22Rv1 (cell line): Measurements from ENCODE around the gene STRADB.

Experiments
- CTCF ChIP-seq: fragments of 450-650 bp; IDR thresholded peaks from 2 replicates; pipeline ENCODE4 v1.5.1; 2017; ENCODE audit warnings: mild to moderate bottlenecking
- ZFX ChIP-seq: fragments of 450-650 bp; IDR thresholded peaks from 2 replicates; pipeline ENCODE4 v1.6.1; 2017; ENCODE audit warnings: antibody characterized with exemption, borderline replicate concordance

GRCh38 chr2:201452922-201453643, 1.5 kb downstream of the STRADB start:
- TF ChIP-seq CTCF (no peak), ZFX (no peak)
